H9 (cell line): ENCODE results near the gene ZNF446. TPM values are rescaled to one million over a fixed set of nuclear protein-coding genes. Genes with fewer than 3 reads are reported as not detected.

Source experiments
- DNase-seq: peaks from one replicate; pipeline ENCODE4 v3.0.0-alpha.2; 2017
- H2AFZ ChIP-seq: one replicate; pipeline ENCODE4 v1.6.1; 2013; ENCODE audit warnings: mild to moderate bottlenecking, low read length, control low read depth, moderate library complexity
- H2AK5ac ChIP-seq: 2 replicates; pipeline ENCODE4 v1.6.1; 2013; ENCODE audit warnings: low read length, control low read depth, mixed read lengths; ENCODE audit not compliant: insufficient read length
- H2BK120ac ChIP-seq: one replicate; pipeline ENCODE4 v1.6.1; 2013; ENCODE audit warnings: low read depth, mild to moderate bottlenecking, low read length, control low read depth, inconsistent platforms; ENCODE audit not compliant: poor library complexity, severe bottlenecking
- H2BK12ac ChIP-seq: 2 replicates; pipeline ENCODE4 v1.6.1; 2013; ENCODE audit warnings: low read length, control low read depth, mixed read lengths, low read depth; ENCODE audit not compliant: insufficient read length
- H2BK15ac ChIP-seq: 2 replicates; pipeline ENCODE4 v1.6.1; 2013; ENCODE audit warnings: low read depth, low read length, control low read depth
- H2BK20ac ChIP-seq: one replicate; pipeline ENCODE4 v1.6.1; 2013; ENCODE audit warnings: low read depth, mild to moderate bottlenecking, low read length, control low read depth, inconsistent platforms; ENCODE audit not compliant: poor library complexity, severe bottlenecking
- H2BK5ac ChIP-seq: 2 replicates; pipeline ENCODE4 v1.6.1; 2013; ENCODE audit warnings: low read length, control low read depth, mixed read lengths; ENCODE audit not compliant: insufficient read length
- H3K14ac ChIP-seq: 2 replicates; pipeline ENCODE4 v1.6.1; 2013; ENCODE audit warnings: low read length, control low read depth; ENCODE audit not compliant: insufficient read depth
- H3K18ac ChIP-seq: 2 replicates; pipeline ENCODE4 v1.6.1; 2013; ENCODE audit warnings: low read depth, mild to moderate bottlenecking, mixed read lengths, low read length, control low read depth; ENCODE audit not compliant: insufficient read length
- H3K23ac ChIP-seq: 2 replicates; pipeline ENCODE4 v1.6.1; 2013; ENCODE audit warnings: low read length, control low read depth, mixed read lengths, low read depth; ENCODE audit not compliant: insufficient read length
- H3K23me2 ChIP-seq: 2 replicates; pipeline ENCODE4 v1.6.1; 2013; ENCODE audit warnings: low read depth, mild to moderate bottlenecking, mixed read lengths, low read length, control low read depth; ENCODE audit not compliant: insufficient read length, poor library complexity, severe bottlenecking
- H3K27ac ChIP-seq: 2 replicates; pipeline ENCODE4 v1.5.1; 2013; ENCODE audit warnings: low read length, control low read depth, mixed read lengths, low read depth; ENCODE audit not compliant: insufficient read length
- H3K27me3 ChIP-seq: 2 replicates; pipeline ENCODE4 v1.6.1; 2013; ENCODE audit warnings: low read length, control low read depth, inconsistent platforms; ENCODE audit not compliant: insufficient read depth
- H3K4ac ChIP-seq: 2 replicates; pipeline ENCODE4 v1.6.1; 2013; ENCODE audit warnings: low read depth, mild to moderate bottlenecking, control low read depth, inconsistent platforms, low read length, moderate library complexity
- H3K4me1 ChIP-seq: 2 replicates; pipeline ENCODE4 v1.6.1; 2013; ENCODE audit warnings: low read length, control low read depth, inconsistent platforms; ENCODE audit not compliant: insufficient read depth
- H3K4me2 ChIP-seq: 2 replicates; pipeline ENCODE4 v1.6.1; 2013; ENCODE audit warnings: low read length, control low read depth, mixed read lengths; ENCODE audit not compliant: insufficient read length, insufficient read depth
- H3K56ac ChIP-seq: 2 replicates; pipeline ENCODE4 v1.6.1; 2013; ENCODE audit warnings: low read depth, mild to moderate bottlenecking, mixed read lengths, low read length, control low read depth; ENCODE audit not compliant: insufficient read length
- H3K79me1 ChIP-seq: 2 replicates; pipeline ENCODE4 v1.6.1; 2013; ENCODE audit warnings: low read depth, mild to moderate bottlenecking, moderate library complexity, low read length, control low read depth, inconsistent platforms; ENCODE audit not compliant: insufficient read depth, poor library complexity, severe bottlenecking
- H3K79me2 ChIP-seq: 2 replicates; pipeline ENCODE4 v1.6.1; 2013; ENCODE audit warnings: low read length, control low read depth, inconsistent platforms; ENCODE audit not compliant: insufficient read depth
- H3K9ac ChIP-seq: 2 replicates; pipeline ENCODE4 v1.6.1; 2013; ENCODE audit warnings: low read length, control low read depth, mixed read lengths; ENCODE audit not compliant: insufficient read length; ENCODE audit errors: extremely low read depth
- H3K9me3 ChIP-seq: one replicate; pipeline ENCODE4 v1.6.1; 2013; ENCODE audit warnings: low read depth, low read length, inconsistent platforms; ENCODE audit not compliant: control insufficient read depth
- H3T11ph ChIP-seq: one replicate; pipeline ENCODE4 v1.6.1; 2013; ENCODE audit warnings: mild to moderate bottlenecking, low read length, control low read depth, inconsistent platforms
- H4K20me1 ChIP-seq: one replicate; pipeline ENCODE4 v1.6.1; 2013; ENCODE audit not compliant: control insufficient read depth, insufficient read length, insufficient read depth
- H4K5ac ChIP-seq: 2 replicates; pipeline ENCODE4 v1.6.1; 2013; ENCODE audit warnings: low read depth, mild to moderate bottlenecking, mixed read lengths, low read length, control low read depth; ENCODE audit not compliant: insufficient read length
- H4K8ac ChIP-seq: replicated peaks from 2 replicates; pipeline ENCODE4 v1.6.1; 2013; ENCODE audit warnings: low read length, control low read depth, mixed read lengths, low read depth; ENCODE audit not compliant: insufficient read length
- H4K91ac ChIP-seq: 2 replicates; pipeline ENCODE4 v1.6.1; 2013; ENCODE audit warnings: low read depth, mild to moderate bottlenecking, moderate library complexity, mixed read lengths, low read length, control low read depth; ENCODE audit not compliant: insufficient read length
- H3K27ac Mint-ChIP-seq, 3 experiments: 2 replicates in 2 of 3; 3 replicates in 1 of 3; pipeline ENCODE4 v1.8.0; 2020 to 2021; ENCODE audit warnings: mixed read lengths in 3 of 3, mild to moderate bottlenecking in 1 of 3, moderate library complexity in 1 of 3
- H3K27me3 Mint-ChIP-seq: 2 replicates; pipeline ENCODE4 v1.8.0; 2021; ENCODE audit warnings: low read depth, mild to moderate bottlenecking, moderate library complexity, mixed read lengths
- H3K36me3 Mint-ChIP-seq, 3 experiments: 2 replicates in 2 of 3; 3 replicates in 1 of 3; pipeline ENCODE4 v1.8.0; 2020 to 2021; ENCODE audit warnings: low read depth in 3 of 3, mixed read lengths in 3 of 3; ENCODE audit not compliant: insufficient read depth in 1 of 3
- H3K4me1 Mint-ChIP-seq, 2 experiments: 2 replicates each; pipeline ENCODE4 v1.8.0; 2020; ENCODE audit warnings: mixed read lengths in 2 of 2
- H3K4me3 Mint-ChIP-seq, 2 experiments: 2 replicates in 1 of 2; 3 replicates in 1 of 2; pipeline ENCODE4 v1.8.0; 2020 to 2021; ENCODE audit warnings: mild to moderate bottlenecking in 2 of 2, mixed read lengths in 2 of 2, moderate library complexity in 1 of 2
- H3K9me3 Mint-ChIP-seq, 2 experiments: 2 replicates in 1 of 2; 3 replicates in 1 of 2; pipeline ENCODE4 v1.8.0; 2020; ENCODE audit warnings: mild to moderate bottlenecking in 2 of 2, mixed read lengths in 2 of 2, moderate library complexity in 1 of 2
- CTCF ChIP-seq: fragments of 200-600 bp; sonication (generic); conservative IDR thresholded peaks from 3 replicates; pipeline ENCODE4 v1.8.0; 2021; ENCODE audit warnings: antibody characterized with exemption, mild to moderate bottlenecking
- WGBS: extraction: QIAGEN DNeasy Blood & Tissue Kit; methylation state at CpG from one replicate; pipeline ENCODE4 v1.1.7; 2013; ENCODE audit warnings: missing lambda C conversion rate, low lambda C conversion rate, mixed read lengths; ENCODE audit not compliant: insufficient read length; ENCODE audit errors: extremely low coverage; 5-methylcytosine and 5-hydroxymethylcytosine counted together
- total RNA-seq: library from RNA; stranded (reverse); gene quantifications from 2 replicates; pipeline ENCODE4 v1.2.1, GENCODE V29; 2021

The ZNF446 gene
- total RNA-seq, 1 experiment from 2014 or later = 7.6 TPM

- no peak overlapping the region for H2BK5ac ChIP-seq
- H4K20me1 ChIP-seq = no peaks in the 10 kb centered on the region
- no peak overlapping the region for H3T11ph ChIP-seq
- no peak for TF ChIP-seq CTCF
- H3K14ac ChIP-seq = no peak overlapping the region
- H3K4me2 ChIP-seq = no peak overlapping the region
- H3K79me1 ChIP-seq = no peaks in the 10 kb centered on the region
- H2BK20ac ChIP-seq = no peak overlapping the region
- no peaks in the 10 kb centered on the region for H3K79me2 ChIP-seq
- H3K36me3 Mint-ChIP-seq = peaks cover 3 to 9% (median 8%) of the 10 kb centered on the region in 3 experiments; a peak in 4 of 7 replicates
- H2BK15ac ChIP-seq = no peak overlapping the region
- no peak overlapping the region for H4K8ac ChIP-seq
- H3K23ac ChIP-seq = no peak overlapping the region
- H3K18ac ChIP-seq = no peak overlapping the region
- H3K9me3 Mint-ChIP-seq = peaks cover 14 to 15% of the 10 kb centered on the region in 2 experiments
- H3K27me3 ChIP-seq = peaks cover 3% of the 10 kb centered on the region; the same call in 1 of the 2 replicates
- DNase-seq = no peak
- peaks cover 40% of the 10 kb centered on the region for H3K27me3 Mint-ChIP-seq
- no CpG with 5 or more reads among the region's 6 CpGs for WGBS
- H3K4ac ChIP-seq = no peak overlapping the region
- H3K27ac ChIP-seq = no peak overlapping the region
- H2AFZ ChIP-seq = no peak overlapping the region
- H2AK5ac ChIP-seq = no peak overlapping the region
- no peak overlapping the region for H4K5ac ChIP-seq
- no peak overlapping the region for H4K91ac ChIP-seq
- H3K4me3 Mint-ChIP-seq = no peak overlapping the region
- H3K56ac ChIP-seq = no peak overlapping the region
- no peak overlapping the region for H3K27ac Mint-ChIP-seq
- H3K4me1 Mint-ChIP-seq = peaks cover 12 to 13% of the 10 kb centered on the region in 2 experiments
- no peak overlapping the region for H2BK120ac ChIP-seq
- H3K4me1 ChIP-seq = no peaks in the 10 kb centered on the region
- H3K23me2 ChIP-seq = peaks cover 3% of the 10 kb centered on the region
- peaks cover 4% of the 10 kb centered on the region for H3K9me3 ChIP-seq
- no peak overlapping the region for H2BK12ac ChIP-seq
- H3K9ac ChIP-seq = no peak overlapping the region
Measured at GRCh38 chr19:58453743-58454142, 22.4 kb upstream of the ZNF446 start.
